ENCODE results near the gene PDE1A. TPM values are rescaled to one million over a fixed set of nuclear protein-coding genes. Genes with fewer than 3 reads are reported as not detected.

Gene PDE1A
- total RNA-seq, 2 experiments from 2014 or later: not detected

DNA sequence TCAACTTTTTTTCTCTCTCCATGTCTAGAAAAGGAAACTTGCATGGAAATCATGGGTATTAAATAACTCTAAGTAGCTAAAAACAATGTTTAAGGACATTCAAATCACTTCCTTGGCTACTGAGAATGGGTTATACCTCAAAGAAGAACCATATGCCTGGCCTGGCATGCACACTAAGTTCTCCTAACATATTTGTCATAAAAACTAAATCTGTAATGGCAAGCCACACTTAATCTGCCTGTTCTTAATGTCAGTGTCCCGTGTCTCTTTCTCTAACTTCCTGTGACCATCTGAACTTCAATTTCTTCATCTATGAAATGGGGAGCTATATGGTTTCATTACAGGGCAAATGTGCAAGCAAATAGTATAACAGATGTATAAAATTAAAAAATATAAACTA lies 11.1 kb downstream of the PDE1A start:
- TF ChIP-seq, protein P1, sequence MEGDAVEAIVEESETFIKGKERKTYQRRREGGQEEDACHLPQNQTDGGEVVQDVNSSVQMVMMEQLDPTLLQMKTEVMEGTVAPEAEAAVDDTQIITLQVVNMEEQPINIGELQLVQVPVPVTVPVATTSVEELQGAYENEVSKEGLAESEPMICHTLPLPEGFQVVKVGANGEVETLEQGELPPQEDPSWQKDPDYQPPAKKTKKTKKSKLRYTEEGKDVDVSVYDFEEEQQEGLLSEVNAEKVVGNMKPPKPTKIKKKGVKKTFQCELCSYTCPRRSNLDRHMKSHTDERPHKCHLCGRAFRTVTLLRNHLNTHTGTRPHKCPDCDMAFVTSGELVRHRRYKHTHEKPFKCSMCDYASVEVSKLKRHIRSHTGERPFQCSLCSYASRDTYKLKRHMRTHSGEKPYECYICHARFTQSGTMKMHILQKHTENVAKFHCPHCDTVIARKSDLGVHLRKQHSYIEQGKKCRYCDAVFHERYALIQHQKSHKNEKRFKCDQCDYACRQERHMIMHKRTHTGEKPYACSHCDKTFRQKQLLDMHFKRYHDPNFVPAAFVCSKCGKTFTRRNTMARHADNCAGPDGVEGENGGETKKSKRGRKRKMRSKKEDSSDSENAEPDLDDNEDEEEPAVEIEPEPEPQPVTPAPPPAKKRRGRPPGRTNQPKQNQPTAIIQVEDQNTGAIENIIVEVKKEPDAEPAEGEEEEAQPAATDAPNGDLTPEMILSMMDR (IDR thresholded peaks at IDR 0.05): no peak
- ATAC-seq (ENCODE audit: poor library complexity) (no peak), DNase-seq (no peak)
- POLR2A ChIA-PET: no interaction called here
- Mint-ChIP-seq H3K27me3 (no peaks in the 10 kb centered on the region), H3K9me3 (no peaks in the 10 kb centered on the region), H3K27ac (no peak overlapping the region), H3K4me1 (ENCODE audit: low read depth) (no peaks in the 10 kb centered on the region), H3K4me3 (no peak overlapping the region), H3K36me3 (ENCODE audit: low read depth) (no peaks in the 10 kb centered on the region)
- Histone ChIP-seq H3K27me3 (ENCODE audit: control insufficient read depth in 1 of 2, insufficient read depth in 2 of 2, low read length in 2 of 2) (no peaks in the 10 kb centered on the region), H3K9me3 (ENCODE audit: control insufficient read depth in 1 of 2, insufficient read depth in 1 of 2, low read length in 2 of 2) (no peaks in the 10 kb centered on the region), H3K4me3 (ENCODE audit: low read length) (no peak overlapping the region), H3K27ac (ENCODE audit: low read depth in 1 of 2, low read length in 2 of 2) (no peak overlapping the region), H3K4me1 (ENCODE audit: insufficient read depth, low read length) (no peaks in the 10 kb centered on the region), H3K36me3 (ENCODE audit: insufficient read depth, low read length) (no peaks in the 10 kb centered on the region)
- intact Hi-C loops (cut with DNase I, micrococcal nuclease): no loop called here
- CTCF ChIA-PET: no interaction called here

- TF ChIP-seq, protein P1 (IDR thresholded peaks at IDR 0.05): no peak
- intact Hi-C loops (cut with DNase I, micrococcal nuclease): no loop called here
- no peak overlapping the region for H3K27ac ChIP-seq (ENCODE audit: low read depth in 1 of 2, low read length in 2 of 2)
- H3K4me1 ChIP-seq (ENCODE audit: insufficient read depth, low read length): no peaks in the 10 kb centered on the region
- H3K27me3 ChIP-seq (ENCODE audit: control insufficient read depth in 1 of 2, insufficient read depth in 2 of 2, low read length in 2 of 2): no peaks in the 10 kb centered on the region
- Mint-ChIP-seq H3K27me3 (no peaks in the 10 kb centered on the region), H3K36me3 (ENCODE audit: low read depth) (no peaks in the 10 kb centered on the region), H3K9me3 (no peaks in the 10 kb centered on the region), H3K4me1 (ENCODE audit: low read depth) (no peaks in the 10 kb centered on the region), H3K4me3 (no peak overlapping the region), H3K27ac (no peak overlapping the region)
- H3K4me3 ChIP-seq (ENCODE audit: low read length): no peak overlapping the region
- no peak for DNase-seq
- no peak for ATAC-seq (ENCODE audit: poor library complexity)
- ChIA-PET POLR2A (no interaction called here), CTCF (no interaction called here)
- no peaks in the 10 kb centered on the region for H3K36me3 ChIP-seq (ENCODE audit: insufficient read depth, low read length)
- H3K9me3 ChIP-seq (ENCODE audit: control insufficient read depth in 1 of 2, insufficient read depth in 1 of 2, low read length in 2 of 2): no peaks in the 10 kb centered on the region
Observed at GRCh38 chr2:182412858-182413257, 14.0 kb downstream of the PDE1A start.

- Mint-ChIP-seq H3K27ac (no peak overlapping the region), H3K9me3 (no peaks in the 10 kb centered on the region), H3K36me3 (ENCODE audit: low read depth) (no peaks in the 10 kb centered on the region), H3K4me1 (ENCODE audit: low read depth) (no peaks in the 10 kb centered on the region), H3K27me3 (no peaks in the 10 kb centered on the region), H3K4me3 (no peak overlapping the region)
- TF ChIP-seq, protein P1 (IDR thresholded peaks at IDR 0.05): no peak
- Histone ChIP-seq H3K9me3 (ENCODE audit: control insufficient read depth in 1 of 2, insufficient read depth in 1 of 2, low read length in 2 of 2) (no peaks in the 10 kb centered on the region), H3K4me3 (ENCODE audit: low read length) (no peak overlapping the region), H3K27ac (ENCODE audit: low read depth in 1 of 2, low read length in 2 of 2) (no peak overlapping the region), H3K36me3 (ENCODE audit: insufficient read depth, low read length) (no peaks in the 10 kb centered on the region), H3K4me1 (ENCODE audit: insufficient read depth, low read length) (no peaks in the 10 kb centered on the region), H3K27me3 (ENCODE audit: control insufficient read depth in 1 of 2, insufficient read depth in 2 of 2, low read length in 2 of 2) (no peaks in the 10 kb centered on the region)
- no peak for DNase-seq
- CTCF ChIA-PET: no interaction called here
- intact Hi-C loops (cut with DNase I, micrococcal nuclease): no loop called here
- POLR2A ChIA-PET: no interaction called here
- ATAC-seq (ENCODE audit: poor library complexity): no peak
Observed at GRCh38 chr2:182410120-182410519, 16.7 kb downstream of the PDE1A start.
